WTC11 (cell line): ENCODE results near the gene IPP.

Experiments
- CREB1 ChIP-seq: sonication (generic); formaldehyde crosslinking; IDR thresholded peaks from 2 replicates; pipeline ENCODE4 v1.8.0; 2023; ENCODE audit warnings: mild to moderate bottlenecking, missing genetic modification reagents
- CTCF ChIP-seq: fragments of 200-600 bp; IDR thresholded peaks from 2 replicates; pipeline ENCODE4 v1.8.0; 2022; ENCODE audit warnings: antibody characterized with exemption
- GTF2I ChIP-seq: fragments of 250-450 bp; sonication (Bioruptor Pico); conservative IDR thresholded peaks from 2 replicates; pipeline ENCODE4 v1.4.0; 2021; ENCODE audit warnings: mild to moderate bottlenecking
- JUN ChIP-seq: sonication (generic); formaldehyde crosslinking; IDR thresholded peaks from 2 replicates; pipeline ENCODE4 v1.8.0; 2023; ENCODE audit warnings: mild to moderate bottlenecking, missing genetic modification reagents
- MYBL2 ChIP-seq: sonication (generic); formaldehyde crosslinking; IDR thresholded peaks from 2 replicates; pipeline ENCODE4 v1.8.1; 2023; ENCODE audit warnings: mild to moderate bottlenecking, moderate library complexity, missing genetic modification reagents
- NFE2L1 ChIP-seq: sonication (generic); formaldehyde crosslinking; IDR thresholded peaks from 2 replicates; pipeline ENCODE4 v1.8.1; 2023; ENCODE audit warnings: missing genetic modification reagents
- RELA ChIP-seq: sonication (generic); formaldehyde crosslinking; IDR thresholded peaks from 2 replicates; pipeline ENCODE4 v1.8.1; 2022; ENCODE audit warnings: missing genetic modification reagents, mild to moderate bottlenecking, borderline replicate concordance
- ZNF423 ChIP-seq: fragments of 250-450 bp; sonication (Bioruptor Pico); IDR thresholded peaks from 2 replicates; pipeline ENCODE4 v2.1.2; 2022; ENCODE audit warnings: mild to moderate bottlenecking, moderate library complexity

DNA sequence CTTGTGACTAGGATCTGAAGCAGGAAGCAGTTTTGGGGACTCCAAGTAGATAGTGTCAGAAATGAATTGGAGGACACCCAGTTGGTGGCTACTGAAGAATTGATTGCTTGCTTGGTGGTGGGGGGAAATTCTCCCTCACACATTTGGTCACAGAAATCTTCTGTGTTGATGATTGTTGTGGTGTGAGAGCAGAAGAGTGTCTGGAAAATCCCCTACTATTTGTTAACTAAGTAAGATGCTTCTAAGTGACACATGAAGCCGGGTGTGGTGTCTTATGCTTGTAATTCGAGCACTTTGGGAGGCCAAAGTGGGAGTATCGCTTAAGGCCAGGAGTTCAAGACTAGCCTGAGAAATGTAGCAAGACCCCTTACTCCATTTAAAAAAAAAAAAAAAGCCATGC is 22.5 kb upstream of the IPP start:
- TF ChIP-seq CTCF (no peak), RELA (CRISPR knock-in tag) (no peak), NFE2L1 (CRISPR knock-in tag) (no peak), GTF2I (CRISPR knock-in tag) (no peak), CREB1 (no peak), ZNF423 (CRISPR knock-in tag) (no peak), JUN (CRISPR knock-in tag) (no peak), MYBL2 (CRISPR knock-in tag) (no peak)
